RKO (cell line): ENCODE measurements around the gene GSE1.

ENCODE experiments used
- DNase-seq: peaks from one replicate; pipeline ENCODE4 v3.0.0-alpha.2; 2016; ENCODE audit warnings: low spot score

GSE1 gene

GRCh38 chr16:85680352-85680944 is 67.3 kb downstream of the GSE1 start:
- no peak for DNase-seq

- DNase-seq, result no peak
Measured at GRCh38 chr16:85681255-85681654, 68.1 kb downstream of the GSE1 start.

- no peak for DNase-seq
Measured at GRCh38 chr16:85682516-85682915, 69.4 kb downstream of the GSE1 start.

GRCh38 chr16:85683363-85683762 is 70.2 kb downstream of the GSE1 start:
- DNase-seq, result no peak

- no peak for DNase-seq
Measured at GRCh38 chr16:85685251-85685650, 72.1 kb downstream of the GSE1 start.

GRCh38 chr16:85686912-85687591 is 73.9 kb downstream of the GSE1 start:
- peak; percentile 40 for DNase-seq

GRCh38 chr16:85687651-85688471 is 74.7 kb downstream of the GSE1 start:
- no peak for DNase-seq

GRCh38 chr16:85688586-85689284 is 75.6 kb downstream of the GSE1 start, which contains the start of gene GINS2:
Gene GINS2, minus strand, starts transcription at chr16:85688954. Its CDS starts 56 bp downstream, at chr16:85688898.
- peak; percentile 93 for DNase-seq

GRCh38 chr16:85689285-85689949 is 76.3 kb downstream of the GSE1 start:
- no peak for DNase-seq

- no peak for DNase-seq
Measured at GRCh38 chr16:85689950-85690320, 76.8 kb downstream of the GSE1 start.

GRCh38 chr16:85690469-85691064 is 77.4 kb downstream of the GSE1 start:
- no peak for DNase-seq

GRCh38 chr16:85695196-85696128 is 82.3 kb downstream of the GSE1 start:
- DNase-seq, result no peak

- no peak for DNase-seq
Measured at GRCh38 chr16:85696781-85697180, 83.7 kb downstream of the GSE1 start.

- no peak for DNase-seq
Measured at GRCh38 chr16:85697431-85697830, 84.3 kb downstream of the GSE1 start.

GRCh38 chr16:85698459-85698891 is 85.4 kb downstream of the GSE1 start:
- no peak for DNase-seq

- no peak for DNase-seq
Measured at GRCh38 chr16:85698935-85699558, 85.9 kb downstream of the GSE1 start.

GRCh38 chr16:85699628-85700027 is 86.5 kb downstream of the GSE1 start:
- peak; percentile 63 for DNase-seq

GRCh38 chr16:85704011-85704410 is 90.9 kb downstream of the GSE1 start:
- DNase-seq, result no peak

- no peak for DNase-seq
Measured at GRCh38 chr16:85704900-85705846, 92.1 kb downstream of the GSE1 start.
